T47D (cell line): ENCODE results near the gene P2RX7.
"Not testable (repeated sequence)": the region's sequence is repeated elsewhere in the genome, so short reads cannot be mapped to it uniquely, and the experiment has no call there.

ENCODE experiments used
- DNase-seq, 2 experiments: peaks; one replicate each; pipeline versions ENCODE4 v3.0.0 to v3.0.0-alpha.2; 2011 to 2012; ENCODE audit warnings: low read depth in 1 of 2, low spot score in 1 of 2
- JUND ChIP-seq: IDR thresholded peaks from 2 replicates; pipeline ENCODE4 v1.6.1; 2012; ENCODE audit warnings: low read depth
- in situ Hi-C: cut with HindIII; loops from 2 replicates; pipeline ENCODE4 v1.10.0; 2016; ENCODE audit warnings: low sequenced_read_pairs, low pct_unique_long_range_greater_than_20kb

Gene P2RX7

DNA sequence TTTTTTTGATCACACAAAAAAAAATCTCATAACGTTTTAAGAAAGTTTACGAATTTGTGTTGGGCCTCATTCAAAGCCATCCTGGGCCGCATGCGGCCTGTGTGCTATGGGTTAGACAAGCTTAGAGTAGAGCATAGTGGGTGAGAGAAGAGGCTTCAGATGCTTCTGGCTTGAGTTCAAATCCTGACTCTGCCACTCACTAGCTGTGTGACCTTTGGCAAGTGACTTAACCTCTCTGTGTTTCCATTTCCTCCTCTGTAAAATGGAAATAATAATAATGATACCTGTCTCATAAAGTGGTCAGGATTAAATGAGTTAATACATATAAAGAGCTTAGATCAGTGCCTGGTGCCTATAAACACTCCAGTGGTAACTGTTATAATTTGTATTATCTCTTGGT, 83.4 kb downstream of the P2RX7 start:
- no peak for TF ChIP-seq JUND
- DNase-seq, result no peak
- in situ Hi-C loops, result no loop called here

- no peak for TF ChIP-seq JUND
- in situ Hi-C loops, result no loop called here
Observed at GRCh38 chr12:121217063-121217462, 84.4 kb downstream of the P2RX7 start.

GRCh38 chr12:121217761-121218160, 85.1 kb downstream of the P2RX7 start:
- TF ChIP-seq JUND, result no peak
- in situ Hi-C loops, result no loop called here
- DNase-seq, result no peak

More at GRCh38 chr12:121217063-121217462, 84.4 kb downstream of the P2RX7 start:
- no peak for DNase-seq

DNA sequence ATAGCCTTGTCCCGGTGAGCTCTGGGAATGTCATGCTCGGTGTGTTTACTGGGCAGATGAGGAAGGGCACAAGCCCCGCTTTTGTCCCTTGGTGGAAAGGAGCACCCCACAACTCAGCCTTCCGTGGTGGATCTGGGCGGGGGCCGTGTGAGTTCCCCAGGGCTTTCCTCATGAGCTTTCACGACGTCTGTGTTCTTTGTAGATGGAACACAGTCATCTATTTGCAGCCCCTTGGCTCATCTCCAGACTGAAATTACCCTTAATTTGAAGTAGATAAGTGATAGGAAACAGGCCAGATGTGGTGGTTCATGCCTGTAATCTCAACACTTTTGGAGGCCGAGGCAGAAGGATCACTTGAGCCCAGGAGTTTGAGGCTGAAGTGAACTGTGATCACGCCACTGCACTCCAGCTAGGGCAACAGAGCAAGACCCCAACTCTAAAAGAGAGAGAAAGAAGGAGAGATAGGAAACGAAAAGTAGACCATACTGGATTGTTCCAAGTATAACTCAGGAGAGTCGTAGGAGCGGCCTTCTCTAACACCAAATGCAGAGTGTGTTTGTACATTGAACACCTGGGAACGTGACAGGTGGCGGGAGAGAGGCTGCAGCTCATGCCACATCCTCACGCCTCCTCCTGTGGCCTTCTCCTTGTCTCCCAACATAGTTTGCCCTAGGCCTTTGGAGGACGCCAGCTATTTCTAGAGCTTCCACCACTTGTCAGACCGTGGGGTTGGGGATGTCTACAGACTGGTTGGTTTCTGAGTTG, 86.1 kb downstream of the P2RX7 start:
- DNase-seq, result no peak
- in situ Hi-C loops, result no loop called here

DNA sequence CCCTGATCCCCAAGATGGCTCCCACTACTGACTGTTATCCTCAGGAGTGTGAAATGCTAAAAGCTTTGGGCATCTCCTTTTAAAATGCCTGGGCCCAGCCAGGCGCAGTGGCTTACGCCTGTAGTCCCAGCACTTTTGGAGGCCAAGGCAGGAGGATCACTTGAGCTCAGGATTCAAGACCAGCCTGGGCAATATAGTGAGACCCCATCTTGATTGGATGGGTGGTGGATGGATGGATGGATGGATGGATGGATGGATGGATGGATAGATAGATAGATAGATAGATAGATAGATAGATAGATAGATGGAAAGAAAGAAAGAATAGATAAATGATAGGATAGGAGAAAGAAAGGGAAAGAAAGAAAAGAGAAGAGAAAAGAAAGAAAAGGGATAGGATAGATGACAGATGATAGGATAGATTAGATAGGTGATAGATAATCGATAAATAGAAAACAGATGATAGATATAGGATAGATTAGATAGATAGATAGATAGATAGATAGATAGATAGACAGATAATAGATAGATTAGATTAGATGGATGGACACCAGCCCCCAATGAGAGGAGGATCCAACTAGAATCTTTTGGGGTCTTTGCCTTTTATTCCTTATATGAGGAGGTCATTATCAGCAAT, 86.8 kb downstream of the P2RX7 start:
- TF ChIP-seq JUND, result no peak
- in situ Hi-C loops, result no loop called here
- DNase-seq, result no peak

More for the DNA sequence above, 86.1 kb downstream of the P2RX7 start:
- no peak for TF ChIP-seq JUND

DNA sequence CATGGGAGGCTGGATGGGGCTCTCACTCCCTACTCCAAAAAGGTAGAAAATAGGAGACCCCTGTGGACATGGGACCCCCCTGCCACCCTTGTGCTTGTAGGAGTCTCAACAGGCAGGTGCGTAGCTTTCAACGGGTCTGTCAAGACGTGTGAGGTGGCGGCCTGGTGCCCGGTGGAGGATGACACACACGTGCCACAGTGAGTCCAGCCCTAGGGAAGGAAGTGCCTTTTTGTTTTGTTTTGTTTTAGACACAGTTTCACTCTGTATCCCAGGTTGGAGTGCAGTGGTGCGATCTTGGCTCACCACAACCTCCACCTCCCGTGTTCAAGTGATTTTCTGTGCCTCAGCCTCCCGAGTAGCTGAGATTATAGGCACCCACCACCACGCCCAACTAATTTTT, 90.2 kb downstream of the P2RX7 start:
- no peak for DNase-seq
- no peak for TF ChIP-seq JUND
- in situ Hi-C loops, result no loop called here

- DNase-seq, result peak; percentile 49 to 77
- no peak for TF ChIP-seq JUND
- in situ Hi-C loops, result no loop called here
Observed at GRCh38 chr12:121223292-121224285, 90.9 kb downstream of the P2RX7 start.

DNA sequence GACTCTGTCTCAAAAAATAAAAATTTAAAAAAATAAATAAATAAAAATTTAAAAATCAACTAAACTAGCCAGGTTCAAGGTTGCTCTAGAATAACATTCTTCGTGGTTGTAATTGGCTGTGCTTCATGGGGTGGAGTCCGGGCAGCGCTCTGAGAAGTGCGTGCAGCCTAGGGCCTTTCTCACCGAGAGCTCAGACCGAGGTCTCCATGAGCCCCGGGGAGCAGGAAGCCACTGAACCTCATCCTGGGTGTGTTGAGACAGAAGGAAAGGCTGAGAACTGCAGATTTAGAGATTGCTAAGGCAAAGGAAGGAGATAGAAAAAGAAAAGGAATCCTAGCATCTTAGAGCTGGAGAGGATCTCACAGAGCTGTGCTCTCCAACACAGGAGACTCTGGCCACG, 91.9 kb downstream of the P2RX7 start:
- peak in 1 of 2 experiments; percentile 39 for DNase-seq
- in situ Hi-C loops, result no loop called here
- no peak for TF ChIP-seq JUND

DNA sequence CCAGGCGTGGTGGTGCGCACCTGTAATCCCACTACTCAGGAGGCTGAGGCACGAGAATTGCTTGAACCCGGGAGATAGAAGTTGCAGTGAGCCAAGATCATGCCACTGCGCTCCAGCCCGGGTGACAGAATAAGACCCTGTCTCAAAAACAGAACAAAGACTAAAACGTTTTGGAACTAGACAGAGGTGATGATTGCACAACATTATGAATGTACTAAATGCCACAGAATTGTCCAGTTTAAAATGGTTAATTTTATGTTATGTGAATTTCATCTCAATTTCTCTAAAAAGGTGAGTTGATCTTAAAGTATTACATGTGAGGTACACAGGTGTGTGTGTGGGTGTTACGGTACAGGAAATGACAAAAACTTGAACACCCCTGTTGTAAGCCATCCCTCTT, 93.7 kb downstream of the P2RX7 start:
- no peak for DNase-seq
- in situ Hi-C loops, result no loop called here
- TF ChIP-seq JUND, result no peak

- in situ Hi-C loops, DNase-seq: not testable (repeated sequence)
Observed at GRCh38 chr12:121226871-121227270, 94.2 kb downstream of the P2RX7 start.

GRCh38 chr12:121227294-121227693, 94.6 kb downstream of the P2RX7 start:
- TF ChIP-seq JUND, result no peak
- in situ Hi-C loops, result no loop called here
- peak; percentile 92 to 99 for DNase-seq

DNA sequence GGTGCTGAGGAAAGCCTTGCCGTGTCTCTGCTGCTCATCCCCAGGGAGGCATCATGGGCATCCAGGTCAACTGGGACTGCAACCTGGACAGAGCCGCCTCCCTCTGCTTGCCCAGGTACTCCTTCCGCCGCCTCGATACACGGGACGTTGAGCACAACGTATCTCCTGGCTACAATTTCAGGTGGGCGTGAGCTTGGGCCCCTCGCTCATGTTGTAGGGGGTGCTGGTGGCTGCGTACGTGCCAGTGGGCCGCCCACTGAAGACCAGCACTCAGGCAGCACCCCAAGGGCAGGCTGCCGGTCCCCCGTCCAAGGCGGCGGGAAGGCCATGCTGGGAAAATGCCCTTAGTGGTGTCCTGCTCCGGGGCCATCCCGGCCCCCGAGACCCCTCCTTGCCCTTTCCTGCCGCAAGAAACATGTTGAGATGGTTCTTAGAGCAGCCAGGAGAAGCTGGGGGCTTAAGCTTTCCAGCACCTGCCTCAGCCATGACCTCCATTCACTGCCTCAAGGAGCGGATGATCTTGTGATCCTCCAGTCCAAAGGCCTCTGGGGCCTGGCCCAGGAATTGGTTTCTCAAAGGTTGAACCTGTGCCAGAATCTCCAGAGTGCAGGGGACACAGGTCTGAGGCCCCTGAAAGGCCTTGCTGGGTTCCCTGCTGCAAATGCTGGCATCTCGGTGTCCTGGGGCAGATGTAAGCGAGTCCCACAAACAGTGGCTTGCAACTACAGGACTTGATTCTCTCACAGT, 96.4 kb downstream of the P2RX7 start:
- TF ChIP-seq JUND, result no peak
- DNase-seq, result peak in 1 of 2 experiments; percentile 34
- in situ Hi-C loops, result no loop called here

- in situ Hi-C loops, result not testable (repeated sequence)
- peak; percentile 84 to 86 for DNase-seq
Observed at GRCh38 chr12:121229826-121230537, 97.3 kb downstream of the P2RX7 start.
